Lung (tissue), 12 donors: ENCODE data around the gene SQOR. TPM values are rescaled to one million over a fixed set of nuclear protein-coding genes. Genes with fewer than 3 reads are reported as not detected.

ENCODE experiments used
- ATAC-seq: fragments of 200-7000 bp; cut with Tn5 transposase; one replicate; pipeline ENCODE4 v1.9.1; 2020; ENCODE audit warnings: moderate number of reproducible peaks; ENCODE audit not compliant: insufficient read depth, low FRiP score
- DNase-seq, 3 donors: peaks; one replicate each; pipeline ENCODE4 v3.0.0-alpha.2; 2013 to 2017
- H3K27ac ChIP-seq, 2 donors: one replicate each; pipeline ENCODE4 v1.5.1; 2013; ENCODE audit warnings: mild to moderate bottlenecking in 2 of 2, moderate library complexity in 2 of 2, control low read depth in 1 of 2, inconsistent platforms in 1 of 2, low read depth in 1 of 2, low read length in 1 of 2
- H3K27me3 ChIP-seq, 3 donors: one replicate each; pipeline ENCODE4 v1.5.1; 2013; ENCODE audit warnings: low read length in 2 of 3; ENCODE audit not compliant: control insufficient read depth in 3 of 3, insufficient read depth in 3 of 3
- H3K36me3 ChIP-seq, 4 donors: one replicate each; pipeline ENCODE4 v1.5.1; 2013; ENCODE audit warnings: low read length in 4 of 4, mild to moderate bottlenecking in 1 of 4, moderate library complexity in 1 of 4; ENCODE audit not compliant: control insufficient read depth in 4 of 4, insufficient read depth in 4 of 4
- H3K4me1 ChIP-seq, 5 donors: one replicate each; pipeline ENCODE4 v1.5.1; 2013; ENCODE audit warnings: low read length in 5 of 5, mild to moderate bottlenecking in 2 of 5, moderate library complexity in 1 of 5; ENCODE audit not compliant: control insufficient read depth in 5 of 5, insufficient read depth in 5 of 5
- H3K4me3 ChIP-seq: one replicate; pipeline ENCODE4 v1.5.1; 2013; ENCODE audit warnings: mild to moderate bottlenecking, control low read depth, moderate library complexity
- H3K9ac ChIP-seq, 2 donors: one replicate each; pipeline ENCODE4 v1.5.1; 2013; ENCODE audit warnings: low read length in 2 of 2, control low read depth in 1 of 2; ENCODE audit not compliant: insufficient read depth in 1 of 2
- H3K9me3 ChIP-seq, 4 donors: one replicate each; pipeline ENCODE4 v1.5.1; 2013; ENCODE audit warnings: low read length in 3 of 4, mild to moderate bottlenecking in 1 of 4, moderate library complexity in 1 of 4; ENCODE audit not compliant: control insufficient read depth in 4 of 4, insufficient read depth in 3 of 4
- WGBS, 2 donors: extraction: QIAGEN DNeasy Blood & Tissue Kit; methylation state at CpG; one replicate each; pipeline ENCODE4 v1.1.7; 2013; 5-methylcytosine and 5-hydroxymethylcytosine counted together
- polyA plus RNA-seq, 2 donors: library from polyadenylated mRNA; stranded (reverse); fragments of 200-250 nt; gene quantifications; one replicate each; pipeline ENCODE4 v1.2.1, GENCODE V29; 2013
- total RNA-seq, 2 donors: library from RNA; depleted of rRNA in 1 of 2; stranded (reverse); fragments of >200 nt in 1 of 2; gene quantifications; one replicate each; pipeline ENCODE4 v1.2.1, GENCODE V29; 2014 to 2021
- TF ChIP-seq, protein P1 (sequence below): IDR thresholded peaks from 2 replicates; pipeline ENCODE4 v1.5.1; 2012; ENCODE audit warnings: mild to moderate bottlenecking; ENCODE audit errors: control extremely low read depth, extremely low read depth
- donor health status: control.
- donor health status: control.
- donor health status: Bipolar disorder and iron deficiency.
- donor health status: healthy.
- donor health status: DM: yes; HTN: yes; CAD: no.

The SQOR gene
- total and polyA plus RNA-seq, 4 donors, result 53.9 to 157 (median 99.3) TPM

DNA sequence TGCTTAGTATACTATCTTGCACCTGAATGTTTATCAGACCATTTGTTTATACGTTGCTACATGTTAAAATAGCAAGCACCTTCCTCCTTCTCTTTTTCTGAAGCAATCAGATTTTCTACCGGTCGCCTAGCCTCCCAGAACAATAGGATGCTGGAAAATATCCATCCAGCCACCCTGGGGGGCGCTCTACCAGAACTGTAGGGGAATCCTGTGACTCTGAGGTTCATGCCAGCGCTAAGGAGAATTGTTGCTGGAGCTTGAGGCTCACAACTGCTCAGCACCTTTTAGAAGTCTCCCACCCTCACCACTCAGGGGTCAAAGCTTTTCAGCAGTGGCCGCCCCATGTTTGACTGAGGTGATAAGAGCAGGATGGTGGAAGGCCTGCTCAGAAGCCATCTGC lies 27.5 kb downstream of the SQOR start:
- H3K9me3 ChIP-seq, result no peaks in the 10 kb centered on the region
- 82 to 91% methylated on average over 6 of the region's 6 CpGs for WGBS, 2 donors
- H3K27me3 ChIP-seq, result no peaks in the 10 kb centered on the region
- no peak overlapping the region for H3K4me3 ChIP-seq
- TF ChIP-seq, protein P1, sequence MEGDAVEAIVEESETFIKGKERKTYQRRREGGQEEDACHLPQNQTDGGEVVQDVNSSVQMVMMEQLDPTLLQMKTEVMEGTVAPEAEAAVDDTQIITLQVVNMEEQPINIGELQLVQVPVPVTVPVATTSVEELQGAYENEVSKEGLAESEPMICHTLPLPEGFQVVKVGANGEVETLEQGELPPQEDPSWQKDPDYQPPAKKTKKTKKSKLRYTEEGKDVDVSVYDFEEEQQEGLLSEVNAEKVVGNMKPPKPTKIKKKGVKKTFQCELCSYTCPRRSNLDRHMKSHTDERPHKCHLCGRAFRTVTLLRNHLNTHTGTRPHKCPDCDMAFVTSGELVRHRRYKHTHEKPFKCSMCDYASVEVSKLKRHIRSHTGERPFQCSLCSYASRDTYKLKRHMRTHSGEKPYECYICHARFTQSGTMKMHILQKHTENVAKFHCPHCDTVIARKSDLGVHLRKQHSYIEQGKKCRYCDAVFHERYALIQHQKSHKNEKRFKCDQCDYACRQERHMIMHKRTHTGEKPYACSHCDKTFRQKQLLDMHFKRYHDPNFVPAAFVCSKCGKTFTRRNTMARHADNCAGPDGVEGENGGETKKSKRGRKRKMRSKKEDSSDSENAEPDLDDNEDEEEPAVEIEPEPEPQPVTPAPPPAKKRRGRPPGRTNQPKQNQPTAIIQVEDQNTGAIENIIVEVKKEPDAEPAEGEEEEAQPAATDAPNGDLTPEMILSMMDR, result no peak
- no peak overlapping the region for H3K27ac ChIP-seq
- H3K36me3 ChIP-seq, result peaks cover 0 to 26% (median 2%) of the 10 kb centered on the region in 4 donors
- peaks cover 0 to 16% (median 0%) of the 10 kb centered on the region in 5 donors for H3K4me1 ChIP-seq
- H3K9ac ChIP-seq, result no peak overlapping the region
- DNase-seq, result no peak
- ATAC-seq, result no peak

DNA sequence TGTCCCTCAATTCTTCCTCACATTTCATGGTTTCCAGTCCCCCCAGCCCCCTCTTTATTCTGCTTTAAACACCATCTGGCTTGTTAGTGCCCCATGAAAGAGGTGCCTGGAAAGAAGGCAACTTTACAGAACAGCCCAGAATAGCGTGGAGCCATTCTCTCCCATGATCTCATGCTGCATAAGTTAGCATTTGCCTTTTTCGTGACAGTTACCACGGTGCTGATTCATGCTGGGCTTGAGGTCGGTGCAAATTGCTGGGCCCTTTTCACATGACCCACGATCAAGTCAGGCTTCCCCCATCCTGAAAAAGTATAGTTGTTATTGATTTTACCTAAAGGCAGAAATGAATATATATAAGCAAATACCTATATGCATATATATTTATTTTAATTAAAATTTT lies 29.6 kb downstream of the SQOR start:
- 45 to 65% methylated on average over 5 of the region's 5 CpGs for WGBS, 2 donors
- TF ChIP-seq, protein P1, result no peak
- no peak overlapping the region for H3K4me3 ChIP-seq
- no peaks in the 10 kb centered on the region for H3K27me3 ChIP-seq
- H3K9ac ChIP-seq, result no peak overlapping the region
- DNase-seq (no peak), ATAC-seq (no peak)
- no peak overlapping the region for H3K27ac ChIP-seq
- peaks cover 0 to 29% (median 3%) of the 10 kb centered on the region in 4 donors for H3K36me3 ChIP-seq
- peaks cover 0 to 6% (median 0%) of the 10 kb centered on the region in 5 donors for H3K4me1 ChIP-seq
- no peaks in the 10 kb centered on the region for H3K9me3 ChIP-seq

DNA sequence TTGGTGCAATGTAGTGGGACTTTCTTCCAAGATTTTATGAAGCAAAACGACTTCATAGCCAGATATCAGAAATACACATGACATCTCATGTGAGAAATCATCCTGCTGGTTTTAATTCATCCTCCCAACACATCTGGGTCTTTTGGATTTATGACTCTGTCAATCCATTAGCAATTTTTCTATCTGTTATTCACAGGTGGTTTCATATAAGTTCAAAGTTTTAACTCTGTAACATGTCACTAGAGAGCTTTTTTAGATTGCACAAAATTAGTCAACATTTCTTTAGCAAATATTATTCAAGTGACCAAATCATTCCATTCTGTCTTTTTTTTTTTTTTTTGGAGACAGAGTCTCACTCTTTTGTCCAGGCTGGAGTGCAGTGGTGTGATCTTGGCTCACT lies 30.4 kb downstream of the SQOR start:
- H3K27ac ChIP-seq, result no peak overlapping the region
- no peaks in the 10 kb centered on the region for H3K27me3 ChIP-seq
- H3K4me1 ChIP-seq, result peaks cover 0 to 5% (median 0%) of the 10 kb centered on the region in 5 donors
- no peak for ATAC-seq
- H3K9ac ChIP-seq, result no peak overlapping the region
- H3K36me3 ChIP-seq, result peaks cover 0 to 31% (median 4%) of the 10 kb centered on the region in 4 donors
- TF ChIP-seq, protein P1, result no peak
- H3K9me3 ChIP-seq, result no peaks in the 10 kb centered on the region
- DNase-seq, result no peak
- 64 to 78% methylated on average over 1 of the region's 1 CpG for WGBS, 2 donors
- H3K4me3 ChIP-seq, result no peak overlapping the region

DNA sequence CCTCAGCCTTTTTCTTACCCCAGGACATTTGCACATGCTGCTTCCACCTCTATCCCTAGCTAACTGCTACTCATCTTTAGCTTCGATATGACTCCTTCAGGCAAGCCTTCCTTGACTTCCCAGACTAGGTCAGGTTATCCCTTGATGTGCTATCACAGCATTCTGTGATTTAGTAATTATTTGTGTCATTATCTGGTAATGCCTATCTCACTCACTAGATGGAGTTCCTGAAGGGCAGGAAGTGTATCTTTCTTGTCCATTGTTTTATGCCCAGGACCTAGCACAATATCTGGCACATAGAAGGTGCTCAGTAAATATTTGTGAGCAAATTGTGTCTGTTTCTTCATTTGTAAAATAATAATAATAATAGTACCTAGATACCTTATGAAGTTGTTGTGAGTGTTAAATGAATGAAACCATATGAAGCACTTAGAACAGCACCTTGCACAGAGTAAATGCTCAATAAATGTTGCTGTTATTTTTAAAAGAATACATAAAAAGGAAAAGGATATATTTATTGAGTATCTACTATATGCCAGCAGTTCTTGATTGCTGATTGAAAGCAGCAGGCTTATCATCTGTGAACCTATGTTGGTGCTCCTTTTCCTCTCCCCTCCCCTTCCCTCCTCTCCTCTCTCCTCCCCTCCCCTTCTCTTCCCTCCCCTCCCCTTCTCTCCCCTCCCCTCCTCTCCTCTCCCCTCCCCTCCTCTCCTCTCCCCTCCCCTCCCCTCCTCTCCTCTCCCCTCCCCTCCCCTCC lies 31.5 kb downstream of the SQOR start:
- no peaks in the 10 kb centered on the region for H3K27me3 ChIP-seq
- no peaks in the 10 kb centered on the region for H3K9me3 ChIP-seq
- peaks cover 0 to 6% (median 0%) of the 10 kb centered on the region in 5 donors for H3K4me1 ChIP-seq
- DNase-seq (no peak), ATAC-seq (no peak)
- TF ChIP-seq, protein P1, result no peak
- no peak overlapping the region for H3K27ac ChIP-seq
- H3K9ac ChIP-seq, result no peak overlapping the region
- H3K4me3 ChIP-seq, result no peak overlapping the region
- WGBS, 2 donors, result 94 to 96% methylated on average over 1 of the region's 1 CpG
- H3K36me3 ChIP-seq, result peaks cover 0 to 31% (median 4%) of the 10 kb centered on the region in 4 donors
